ENCODE measurements around the gene PHF21A. TPM values are rescaled to one million over a fixed set of nuclear protein-coding genes. Genes with fewer than 3 reads are reported as not detected.
"Not testable (repeated sequence)": the region's sequence is repeated elsewhere in the genome, so short reads cannot be mapped to it uniquely, and the experiment has no call there.

Gene PHF21A
- total and polyA plus RNA-seq, 2 experiments from 2014 or later: 24.6 to 30.4 TPM

- WGBS (ENCODE audit: low lambda C conversion rate, missing lambda C conversion rate): 67% methylated on average over 1 of the region's 1 CpG
- no peaks in the 10 kb centered on the region for H3K27me3 ChIP-seq
- no peak overlapping the region for H3K27ac ChIP-seq
- H3K9me3 ChIP-seq (ENCODE audit: low read depth): no peaks in the 10 kb centered on the region
- H3K4me3 ChIP-seq: no peak overlapping the region
- DNase-seq (ENCODE audit: low spot score): no peak
- no peak overlapping the region for H3K4me2 ChIP-seq
- H3K4me1 ChIP-seq (ENCODE audit: insufficient read depth): no peaks in the 10 kb centered on the region
- TF ChIP-seq EZH2phosphoT487 (IDR thresholded peaks at IDR 0.05; ENCODE audit: low read depth, severe bottlenecking, unreplicated experiment) (no peak), EZH2 (IDR thresholded peaks at IDR 0.05; ENCODE audit: borderline replicate concordance) (no peak), CTCF (IDR thresholded peaks at IDR 0.05; ENCODE audit: poor library complexity) (no peak)
- no peak overlapping the region for H2AFZ ChIP-seq
- no peaks in the 10 kb centered on the region for H3K36me3 ChIP-seq (replicated peaks; ENCODE audit: insufficient read depth, low read depth)
- peaks cover 30% of the 10 kb centered on the region for H3K79me2 ChIP-seq
- H3K9me2 ChIP-seq (replicated peaks; ENCODE audit: insufficient read depth): no peaks in the 10 kb centered on the region
- peaks cover 5% of the 10 kb centered on the region for H4K20me1 ChIP-seq (ENCODE audit: insufficient read depth, poor library complexity, severe bottlenecking)
Measured at GRCh38 chr11:46017341-46017740, 103.9 kb downstream of the PHF21A start.

- no peak overlapping the region for H3K4me3 ChIP-seq
- H2AFZ ChIP-seq: no peak overlapping the region
- no peaks in the 10 kb centered on the region for H3K27me3 ChIP-seq
- H3K27ac ChIP-seq: no peak overlapping the region
- no peaks in the 10 kb centered on the region for H3K9me3 ChIP-seq (ENCODE audit: low read depth)
- no peaks in the 10 kb centered on the region for H3K9me2 ChIP-seq (replicated peaks; ENCODE audit: insufficient read depth)
- WGBS (ENCODE audit: low lambda C conversion rate, missing lambda C conversion rate): 100% methylated on average over 1 of the region's 1 CpG
- H4K20me1 ChIP-seq (ENCODE audit: insufficient read depth, poor library complexity, severe bottlenecking): peaks cover 5% of the 10 kb centered on the region
- no peaks in the 10 kb centered on the region for H3K36me3 ChIP-seq (replicated peaks; ENCODE audit: insufficient read depth, low read depth)
- TF ChIP-seq EZH2phosphoT487 (IDR thresholded peaks at IDR 0.05; ENCODE audit: low read depth, severe bottlenecking, unreplicated experiment): no peak
- no peak for TF ChIP-seq CTCF (IDR thresholded peaks at IDR 0.05; ENCODE audit: poor library complexity)
- no peak for TF ChIP-seq EZH2 (IDR thresholded peaks at IDR 0.05; ENCODE audit: borderline replicate concordance)
- no peaks in the 10 kb centered on the region for H3K4me1 ChIP-seq (ENCODE audit: insufficient read depth)
- peaks cover 30% of the 10 kb centered on the region for H3K79me2 ChIP-seq
- no peak overlapping the region for H3K4me2 ChIP-seq
- no peak for DNase-seq (ENCODE audit: low spot score)
Measured at GRCh38 chr11:46015941-46016340, 105.3 kb downstream of the PHF21A start.

- H3K27ac ChIP-seq; H3K4me3 ChIP-seq; H3K9me2 ChIP-seq (replicated peaks; ENCODE audit: insufficient read depth); H3K4me1 ChIP-seq (ENCODE audit: insufficient read depth); DNase-seq (ENCODE audit: low spot score); H3K4me2 ChIP-seq; H2AFZ ChIP-seq; H3K27me3 ChIP-seq; H3K36me3 ChIP-seq (replicated peaks; ENCODE audit: insufficient read depth, low read depth); H3K9me3 ChIP-seq (ENCODE audit: low read depth); H4K20me1 ChIP-seq (ENCODE audit: insufficient read depth, poor library complexity, severe bottlenecking): not testable (repeated sequence)
- peaks cover 36% of the 10 kb centered on the region for H3K79me2 ChIP-seq
Measured at GRCh38 chr11:46014168-46014567, 107.1 kb downstream of the PHF21A start.

GRCh38 chr11:46012185-46012584 lies 109.1 kb downstream of the PHF21A start:
- 75% methylated on average over 2 of the region's 2 CpGs for WGBS (ENCODE audit: low lambda C conversion rate, missing lambda C conversion rate)
- Histone ChIP-seq H3K9me2 (replicated peaks; ENCODE audit: insufficient read depth) (no peaks in the 10 kb centered on the region), H3K4me1 (ENCODE audit: insufficient read depth) (no peaks in the 10 kb centered on the region), H3K36me3 (replicated peaks; ENCODE audit: insufficient read depth, low read depth) (no peaks in the 10 kb centered on the region), H3K27ac (no peak overlapping the region), H2AFZ (no peak overlapping the region), H3K9me3 (ENCODE audit: low read depth) (no peaks in the 10 kb centered on the region), H3K4me3 (no peak overlapping the region), H3K27me3 (no peaks in the 10 kb centered on the region), H4K20me1 (ENCODE audit: insufficient read depth, poor library complexity, severe bottlenecking) (peaks cover 9% of the 10 kb centered on the region), H3K79me2 (peaks cover 32% of the 10 kb centered on the region), H3K4me2 (no peak overlapping the region)
- TF ChIP-seq EZH2phosphoT487 (IDR thresholded peaks at IDR 0.05; ENCODE audit: low read depth, severe bottlenecking, unreplicated experiment) (no peak), CTCF (IDR thresholded peaks at IDR 0.05; ENCODE audit: poor library complexity) (no peak), EZH2 (IDR thresholded peaks at IDR 0.05; ENCODE audit: borderline replicate concordance) (no peak)
- DNase-seq (ENCODE audit: low spot score): no peak
